Uterus (tissue), 4 donors: Measurements from ENCODE around the gene CD300C. TPM values are rescaled to one million over a fixed set of nuclear protein-coding genes. Genes with fewer than 3 reads are reported as not detected.

ENCODE experiments used
- DNase-seq, 2 donors: peaks; one replicate each; pipeline ENCODE4 v3.0.0-alpha.2; 2019 to 2020
- H3K27ac ChIP-seq, 2 donors: fragments of 200-600 bp; sonication (generic); 1 replicate in 1 of 2; 2 replicates in 1 of 2; pipeline ENCODE4 v1.5.1; 2016 to 2018
- H3K27me3 ChIP-seq, 2 donors: fragments of 200-600 bp; sonication (generic); one replicate each; pipeline ENCODE4 v1.5.1; 2018 to 2019; ENCODE audit warnings: control low read depth in 1 of 2
- H3K36me3 ChIP-seq, 2 donors: fragments of 200-600 bp; sonication (generic); one replicate each; pipeline ENCODE4 v1.5.1; 2019; ENCODE audit warnings: control low read depth in 1 of 2
- H3K4me1 ChIP-seq, 2 donors: fragments of 200-600 bp; sonication (generic); one replicate each; pipeline ENCODE4 v1.5.1; 2018 to 2019; ENCODE audit warnings: control low read depth in 1 of 2
- H3K4me3 ChIP-seq, 2 donors: fragments of 200-600 bp; sonication (generic); 1 replicate in 1 of 2; 2 replicates in 1 of 2; pipeline ENCODE4 v1.5.1; 2018 to 2019; ENCODE audit warnings: mild to moderate bottlenecking in 1 of 2
- H3K9me3 ChIP-seq, 2 donors: fragments of 200-600 bp; sonication (generic); one replicate each; pipeline ENCODE4 v1.5.1; 2019; ENCODE audit warnings: control low read depth in 1 of 2
- CTCF ChIP-seq, 4 experiments: fragments of 200-600 bp in 2 of 4; fragments of 450-650 bp in 2 of 4; sonication (generic) in 2 of 4; IDR thresholded peaks; one replicate each; pipeline ENCODE4 v1.5.1; 2016 to 2019; ENCODE audit warnings: antibody characterized with exemption in 4 of 4, mild to moderate bottlenecking in 2 of 4, moderate library complexity in 1 of 4
- POLR2A ChIP-seq, 2 donors: fragments of 450-650 bp; IDR thresholded peaks; one replicate each; pipeline ENCODE4 v1.6.1; 2016; ENCODE audit warnings: antibody characterized with exemption in 2 of 2, mild to moderate bottlenecking in 1 of 2, moderate library complexity in 1 of 2
- intact Hi-C: fragments of 100-400 bp; cut with DNase I; formaldehyde crosslinking; loops from one replicate; pipeline ENCODE4 v1.15.1; 2023; ENCODE audit warnings: low total_unique reads
- total RNA-seq, 4 donors: library from RNA; depleted of rRNA in 3 of 4; stranded (reverse); fragments of >200 nt in 3 of 4; gene quantifications; one replicate each; pipeline versions ENCODE4 v1.1.0 to v1.2.4, GENCODE V29; 2014 to 2023
- donor health status: DM: yes; HTN: yes; CAD: no.

Gene CD300C
- total RNA-seq, 4 donors from 2014 or later: 0.21 to 0.27 TPM; not detected in 2

GRCh38 chr17:74550602-74551001, 4.7 kb upstream of the CD300C start:
- H3K4me1 ChIP-seq: no peaks in the 10 kb centered on the region
- intact Hi-C loops: no loop called here
- TF ChIP-seq CTCF (IDR thresholded peaks at IDR 0.05) (no peak), POLR2A (IDR thresholded peaks at IDR 0.05) (no peak)

GRCh38 chr17:74549343-74549742, 3.4 kb upstream of the CD300C start:
- no peak for DNase-seq
- Histone ChIP-seq H3K4me3 (no peak overlapping the region), H3K4me1 (no peaks in the 10 kb centered on the region), H3K36me3 (no peaks in the 10 kb centered on the region), H3K27me3 (no peaks in the 10 kb centered on the region), H3K27ac (no peak overlapping the region), H3K9me3 (no peaks in the 10 kb centered on the region)
- TF ChIP-seq CTCF (IDR thresholded peaks at IDR 0.05): no peak
- no peak for TF ChIP-seq POLR2A (IDR thresholded peaks at IDR 0.05)
- intact Hi-C loops: no loop called here

More at GRCh38 chr17:74550602-74551001, 4.7 kb upstream of the CD300C start:
- Histone ChIP-seq H3K27me3 (no peaks in the 10 kb centered on the region), H3K9me3 (no peaks in the 10 kb centered on the region), H3K36me3 (no peaks in the 10 kb centered on the region), H3K27ac (no peak overlapping the region), H3K4me3 (no peak overlapping the region)
- DNase-seq: no peak

GRCh38 chr17:74547736-74548135, 1.8 kb upstream of the CD300C start:
- TF ChIP-seq CTCF (IDR thresholded peaks at IDR 0.05) (no peak), POLR2A (IDR thresholded peaks at IDR 0.05) (no peak)
- no peak for DNase-seq
- Histone ChIP-seq H3K27me3 (no peaks in the 10 kb centered on the region), H3K4me3 (no peak overlapping the region), H3K4me1 (no peaks in the 10 kb centered on the region), H3K9me3 (no peaks in the 10 kb centered on the region), H3K36me3 (no peaks in the 10 kb centered on the region), H3K27ac (no peak overlapping the region)
- intact Hi-C loops: no loop called here

- no peak for DNase-seq
- no peaks in the 10 kb centered on the region for H3K36me3 ChIP-seq
- intact Hi-C loops: no loop called here
Measured at GRCh38 chr17:74547264-74547663, 1.3 kb upstream of the CD300C start.

GRCh38 chr17:74546586-74546985, 671 bp upstream of the CD300C start:
- Histone ChIP-seq H3K9me3 (no peaks in the 10 kb centered on the region), H3K4me1 (no peaks in the 10 kb centered on the region), H3K36me3 (no peaks in the 10 kb centered on the region), H3K4me3 (no peak overlapping the region), H3K27me3 (no peaks in the 10 kb centered on the region), H3K27ac (no peak overlapping the region)
- no peak for DNase-seq
- TF ChIP-seq POLR2A (IDR thresholded peaks at IDR 0.05): no peak
- no peak for TF ChIP-seq CTCF (IDR thresholded peaks at IDR 0.05)
- intact Hi-C loops: no loop called here

More at GRCh38 chr17:74547264-74547663, 1.3 kb upstream of the CD300C start:
- no peaks in the 10 kb centered on the region for H3K4me1 ChIP-seq
- H3K27me3 ChIP-seq: no peaks in the 10 kb centered on the region
- no peak overlapping the region for H3K27ac ChIP-seq
- H3K9me3 ChIP-seq: no peaks in the 10 kb centered on the region
- no peak overlapping the region for H3K4me3 ChIP-seq
- TF ChIP-seq CTCF (IDR thresholded peaks at IDR 0.05) (no peak), POLR2A (IDR thresholded peaks at IDR 0.05) (no peak)
